Transverse colon (tissue), 4 donors: Measurements from ENCODE around the gene HIBCH. TPM values are rescaled to one million over a fixed set of nuclear protein-coding genes. Genes with fewer than 3 reads are reported as not detected.
A peak's percentile ranks its signal among the peaks of the same experiment; 100 is the strongest.

Source experiments
- DNase-seq: peaks from one replicate; pipeline ENCODE4 v3.0.0-alpha.2; 2019
- H3K27ac ChIP-seq, 4 donors: fragments of 200-600 bp; sonication (generic); 2 replicates each; pipeline ENCODE4 v1.5.1; 2016 to 2018; ENCODE audit warnings: inconsistent platforms in 4 of 4
- H3K27me3 ChIP-seq: fragments of 200-600 bp; sonication (generic); 2 replicates; pipeline ENCODE4 v1.5.1; 2017; ENCODE audit warnings: inconsistent platforms
- H3K36me3 ChIP-seq, 4 donors: fragments of 200-600 bp; sonication (generic); 2 replicates each; pipeline ENCODE4 v1.5.1; 2017 to 2019; ENCODE audit warnings: inconsistent platforms in 4 of 4
- H3K4me1 ChIP-seq, 4 donors: fragments of 200-600 bp; sonication (generic); 2 replicates each; pipeline ENCODE4 v1.5.1; 2017 to 2020; ENCODE audit warnings: inconsistent platforms in 4 of 4
- H3K4me3 ChIP-seq, 4 donors: fragments of 200-600 bp; sonication (generic); 1 replicate in 1 of 4; 2 replicates in 3 of 4; pipeline versions ENCODE4 v1.5.1 to v1.6.1; 2017 to 2019; ENCODE audit warnings: inconsistent platforms in 4 of 4
- H3K9me3 ChIP-seq, 2 donors: fragments of 200-600 bp; sonication (generic); 2 replicates each; pipeline ENCODE4 v1.5.1; 2017 to 2019; ENCODE audit warnings: inconsistent platforms in 2 of 2
- CTCF ChIP-seq, 5 experiments: fragments of 200-600 bp in 3 of 5; fragments of 450-650 bp in 2 of 5; sonication (generic) in 3 of 5; IDR thresholded peaks; 1 replicate in 2 of 5; 2 replicates in 3 of 5; pipeline ENCODE4 v1.5.1; 2016 to 2017; ENCODE audit warnings: antibody characterized with exemption in 5 of 5, inconsistent platforms in 3 of 5, mild to moderate bottlenecking in 2 of 5, moderate library complexity in 1 of 5
- EP300 ChIP-seq: sonication (generic); formaldehyde crosslinking; IDR thresholded peaks from one replicate; pipeline ENCODE4 v1.6.1; 2017; ENCODE audit warnings: antibody characterized with exemption, low read depth
- POLR2A ChIP-seq: fragments of 450-650 bp; IDR thresholded peaks from one replicate; pipeline ENCODE4 v1.6.1; 2016; ENCODE audit warnings: antibody characterized with exemption, mild to moderate bottlenecking, moderate library complexity
- POLR2AphosphoS5 ChIP-seq, 3 donors: sonication (generic); formaldehyde crosslinking; IDR thresholded peaks; one replicate each; pipeline ENCODE4 v1.6.1; 2016; ENCODE audit warnings: antibody characterized with exemption in 3 of 3
- WGBS, 2 donors: methylation state at CpG; one replicate each; pipeline ENCODE4 v1.1.5; 2018; ENCODE audit warnings: low coverage in 1 of 2; 5-methylcytosine and 5-hydroxymethylcytosine counted together
- in situ Hi-C, 4 donors: fragments of 200-750 bp; cut with MboI; loops; one replicate each; pipeline versions ENCODE4 v1.15.0 to v1.15.1; 2017; ENCODE audit warnings: low sequenced_read_pairs in 3 of 4, low pct_ligation_motif_present in 1 of 4, low pct_unique_long_range_greater_than_20kb in 1 of 4
- intact Hi-C: fragments of 100-400 bp; cut with DNase I; formaldehyde crosslinking; loops from one replicate; pipeline ENCODE4 v1.15.1; 2023; ENCODE audit warnings: low total_unique reads
- total RNA-seq, 4 donors: library from RNA; depleted of rRNA; stranded (reverse); fragments of >200 nt; gene quantifications; one replicate each; pipeline ENCODE4 v1.1.0, GENCODE V29; 2016

HIBCH gene
- total RNA-seq, 4 donors from 2014 or later: 6.0 to 33.0 (median 19.8) TPM

DNA sequence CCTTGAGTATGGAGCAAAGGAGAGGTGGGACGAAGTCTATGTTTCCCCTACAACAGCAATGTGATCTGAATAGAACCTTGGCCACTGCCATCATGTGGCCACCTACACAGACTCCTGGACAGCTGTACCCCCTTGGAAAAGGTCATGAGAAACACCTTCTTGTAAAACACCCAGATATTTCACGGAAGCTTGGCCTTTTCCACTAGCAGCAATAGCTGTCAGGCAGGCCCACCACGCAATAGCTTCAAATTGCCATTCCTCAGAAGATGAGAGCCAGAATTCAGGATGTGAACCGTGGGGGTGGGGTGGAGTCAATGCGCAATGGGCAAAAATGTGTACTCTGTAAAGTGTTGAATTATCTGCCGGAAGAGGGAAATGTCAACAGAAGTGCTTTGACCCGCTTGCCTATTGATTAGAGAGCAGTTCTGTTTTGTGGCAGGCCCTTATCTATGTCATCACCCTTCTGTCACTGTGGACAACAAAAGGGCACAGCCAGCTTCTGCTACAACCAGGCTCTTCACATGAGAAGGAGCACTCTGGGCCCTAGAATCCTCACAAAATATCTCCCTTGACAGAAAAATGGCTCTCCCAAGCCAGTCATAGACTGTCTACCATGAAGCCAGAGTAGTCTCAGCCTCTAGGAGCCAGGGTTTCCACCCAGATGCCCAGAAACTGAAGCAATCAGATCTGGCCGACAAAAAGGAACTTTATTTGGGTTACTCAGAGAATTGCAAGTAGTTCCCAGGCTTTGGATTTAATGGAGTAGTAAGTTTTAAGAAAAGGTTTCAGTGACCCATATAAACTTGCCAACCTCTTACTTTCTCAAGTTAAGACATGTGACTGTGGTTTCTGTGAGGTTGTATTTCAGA, 33.3 kb upstream of the HIBCH start:
- TF ChIP-seq POLR2AphosphoS5 (IDR thresholded peaks at IDR 0.05) (no peak), EP300 (no peak), POLR2A (no peak), CTCF (IDR thresholded peaks at IDR 0.05) (no peak)
- Histone ChIP-seq H3K27ac (peak overlapping the region; percentile 23 to 36 (median 30)), H3K4me1 (peaks cover 0 to 31% (median 17%) of the 10 kb centered on the region in 4 donors), H3K36me3 (no peaks in the 10 kb centered on the region), H3K4me3 (no peak overlapping the region), H3K27me3 (no peaks in the 10 kb centered on the region), H3K9me3 (no peaks in the 10 kb centered on the region)
- DNase-seq: no peak
- WGBS, 2 donors: 85 to 100% methylated on average over 2 to 8 of the region's 8 CpGs
- in situ Hi-C loops: loop anchor here in 1 of 4 donors (25.0 kb wide), 1 partner anchor 266 kb away; no protein-coding TSS in a partner anchor
- intact Hi-C loops: no loop called here

DNA sequence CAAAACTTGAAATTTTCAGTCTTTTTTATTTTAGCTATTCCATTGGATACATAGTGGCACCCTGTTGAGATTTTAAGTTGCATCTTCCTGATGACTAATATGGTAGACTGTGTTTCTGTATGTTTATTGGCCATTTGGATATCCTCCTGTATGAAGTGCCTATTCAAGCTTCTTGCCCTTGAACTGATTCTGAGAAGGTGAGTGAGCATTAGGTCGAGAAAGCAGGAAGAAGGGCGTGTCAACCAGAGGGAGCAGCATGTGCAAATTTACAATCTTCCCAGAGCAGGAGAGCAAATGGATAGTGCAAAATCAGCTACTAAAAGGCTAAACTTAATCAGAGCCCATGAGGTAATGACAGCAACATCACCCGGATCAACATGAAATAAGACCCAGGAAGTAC, 32.3 kb upstream of the HIBCH start:
- no peak for TF ChIP-seq EP300
- no peak for TF ChIP-seq CTCF (IDR thresholded peaks at IDR 0.05)
- TF ChIP-seq POLR2AphosphoS5 (IDR thresholded peaks at IDR 0.05): no peak
- TF ChIP-seq POLR2A: no peak
- no peaks in the 10 kb centered on the region for H3K27me3 ChIP-seq
- H3K27ac ChIP-seq: peak overlapping the region in 2 of 4 donors; percentile 24 to 35
- no peak for DNase-seq
- no peaks in the 10 kb centered on the region for H3K9me3 ChIP-seq
- 50 to 69% methylated on average over 1 to 3 of the region's 3 CpGs for WGBS, 2 donors
- H3K4me1 ChIP-seq: peaks cover 0 to 29% (median 16%) of the 10 kb centered on the region in 4 donors
- in situ Hi-C loops: loop anchor here in 1 of 4 donors (25.0 kb wide), 1 partner anchor 265 kb away; no protein-coding TSS in a partner anchor
- intact Hi-C loops: no loop called here
- H3K36me3 ChIP-seq: no peaks in the 10 kb centered on the region
- no peak overlapping the region for H3K4me3 ChIP-seq

DNA sequence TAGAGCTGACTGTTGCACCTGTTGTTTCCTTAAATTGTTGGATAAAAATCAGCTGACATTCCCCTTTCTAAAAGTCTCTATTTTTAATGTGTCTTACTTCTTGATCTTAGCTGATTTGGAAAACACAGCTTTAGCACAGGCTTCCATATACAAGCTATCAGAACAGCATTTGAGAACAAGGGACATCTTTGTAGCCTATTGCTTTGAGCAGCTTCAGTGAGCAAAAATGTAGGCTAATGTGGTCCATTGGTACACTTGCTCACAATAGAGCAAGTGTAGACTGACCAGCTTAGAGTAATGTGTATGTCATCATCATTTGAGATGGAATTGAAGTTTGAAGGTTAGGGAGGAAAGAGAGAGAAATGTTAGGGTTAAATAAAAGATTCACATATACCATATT, 30.7 kb upstream of the HIBCH start:
- Histone ChIP-seq H3K4me3 (no peak overlapping the region), H3K27ac (no peak overlapping the region), H3K4me1 (peaks cover 2 to 30% (median 12%) of the 10 kb centered on the region in 4 donors), H3K27me3 (no peaks in the 10 kb centered on the region), H3K36me3 (no peaks in the 10 kb centered on the region), H3K9me3 (no peaks in the 10 kb centered on the region)
- intact Hi-C loops: no loop called here
- in situ Hi-C loops: loop anchor here in 1 of 4 donors (25.0 kb wide), 1 partner anchor 263 kb away; no protein-coding TSS in a partner anchor
- TF ChIP-seq POLR2AphosphoS5 (IDR thresholded peaks at IDR 0.05): no peak
- no peak for TF ChIP-seq EP300
- no peak for TF ChIP-seq CTCF (IDR thresholded peaks at IDR 0.05)
- TF ChIP-seq POLR2A: no peak
- DNase-seq: no peak

GRCh38 chr2:190344276-190344827, 24.7 kb upstream of the HIBCH start:
- in situ Hi-C loops (no loop called here), intact Hi-C loops (no loop called here)
- Histone ChIP-seq H3K27me3 (no peaks in the 10 kb centered on the region), H3K36me3 (no peaks in the 10 kb centered on the region), H3K4me3 (peak overlapping the region; percentile 51 to 81 (median 67)), H3K4me1 (peaks cover 11 to 30% (median 17%) of the 10 kb centered on the region in 4 donors), H3K27ac (peak overlapping the region; percentile 86 to 95 (median 88)), H3K9me3 (no peaks in the 10 kb centered on the region)
- TF ChIP-seq POLR2A: no peak
- TF ChIP-seq EP300: no peak
- TF ChIP-seq POLR2AphosphoS5 (IDR thresholded peaks at IDR 0.05): peak in 2 of 3 donors; percentile 20 to 53
- peak; percentile 21 to 37 (median 29) for TF ChIP-seq CTCF (IDR thresholded peaks at IDR 0.05)
- peak; percentile 62 for DNase-seq
- WGBS, 2 donors: 21 to 36% methylated on average over 5 to 7 of the region's 7 CpGs
